ENCODE data around the gene COX6A2. TPM values are rescaled to one million over a fixed set of nuclear protein-coding genes. Genes with fewer than 3 reads are reported as not detected.

Gene COX6A2
- polyA plus RNA-seq, 1 donor from 2014 or later = not detected

GRCh38 chr16:31388535-31388934, 39.6 kb downstream of the COX6A2 start:
- H3K4me3 ChIP-seq (ENCODE audit: low read length) = no peak overlapping the region
- no peak for TF ChIP-seq EZH2 (IDR thresholded peaks at IDR 0.05; ENCODE audit: borderline replicate concordance, insufficient read depth, low read length, poor library complexity, severe bottlenecking)
- TF ChIP-seq MXI1 (conservative IDR thresholded peaks at IDR 0.05; ENCODE audit: poor library complexity, severe bottlenecking) = no peak
- no peak for TF ChIP-seq CTCF (IDR thresholded peaks at IDR 0.05; ENCODE audit: poor library complexity, severe bottlenecking)
- no peak for TF ChIP-seq RAD21 (conservative IDR thresholded peaks at IDR 0.05)
- no peak for TF ChIP-seq REST (IDR thresholded peaks at IDR 0.05; ENCODE audit: borderline replicate concordance)
- TF ChIP-seq TAF1 (IDR thresholded peaks at IDR 0.05; ENCODE audit: low read depth) = no peak
- H3K9me2 ChIP-seq (ENCODE audit: insufficient read depth, low read length) = no peaks in the 10 kb centered on the region
- H3K27me3 ChIP-seq (ENCODE audit: insufficient read depth, low read depth, low read length) = no peaks in the 10 kb centered on the region
- H3K4me2 ChIP-seq (ENCODE audit: low read length) = no peak overlapping the region
- H3F3A ChIP-seq (ENCODE audit: insufficient read depth, low read length, poor library complexity, severe bottlenecking) = no peaks in the 10 kb centered on the region
- H4K20me1 ChIP-seq (ENCODE audit: insufficient read depth) = no peaks in the 10 kb centered on the region
- H3K79me2 ChIP-seq (replicated peaks; ENCODE audit: insufficient read depth, low read length) = no peaks in the 10 kb centered on the region
- no peaks in the 10 kb centered on the region for H3K36me3 ChIP-seq (ENCODE audit: insufficient read depth, low read length)
- H3K9me3 ChIP-seq (ENCODE audit: low read length) = no peaks in the 10 kb centered on the region
- no peak overlapping the region for H3K9ac ChIP-seq (ENCODE audit: low read length)
- no peak overlapping the region for H2AFZ ChIP-seq (ENCODE audit: low read depth, low read length)
- H3K27ac ChIP-seq (ENCODE audit: low read length) = no peak overlapping the region

DNA sequence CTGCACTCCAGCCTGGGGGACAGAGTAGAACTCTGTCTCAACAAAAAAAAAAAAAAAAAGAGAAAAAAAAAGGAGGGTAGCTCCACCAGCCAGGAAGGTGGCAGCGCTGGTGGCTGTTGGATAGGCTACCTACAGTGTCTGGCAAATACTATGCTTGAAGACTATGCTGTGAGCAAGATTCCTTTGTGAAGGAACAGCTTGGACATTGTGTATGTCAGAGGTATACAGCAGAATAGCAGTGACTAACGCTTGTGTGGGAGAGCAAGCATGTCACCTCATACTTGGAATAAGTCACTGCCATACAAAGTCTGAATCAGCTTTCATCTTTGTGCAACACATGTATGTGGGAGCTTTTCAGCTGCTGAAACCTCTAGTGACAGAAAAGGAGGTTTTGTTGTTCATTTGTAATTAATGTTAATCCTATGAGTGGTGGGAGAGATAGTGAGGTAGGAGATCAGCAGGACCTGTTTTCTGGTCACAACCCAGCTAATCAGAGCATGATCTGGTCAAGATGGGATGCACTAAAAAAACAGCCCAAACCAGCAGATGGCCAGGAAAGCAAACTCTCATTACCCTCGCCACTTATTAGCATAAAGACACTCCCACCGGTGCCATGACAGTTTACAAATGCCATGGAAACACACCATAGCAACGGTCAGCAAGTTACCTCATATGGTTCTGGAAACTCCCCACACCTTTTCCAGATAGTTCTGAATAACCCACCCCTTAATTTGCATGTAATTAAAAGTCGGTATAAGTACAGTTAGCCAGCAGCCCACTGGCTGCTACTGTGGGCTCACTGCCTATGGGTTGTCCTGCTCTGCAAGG, 41.8 kb downstream of the COX6A2 start:
- Histone ChIP-seq H3K9me2 (ENCODE audit: insufficient read depth, low read length) (no peaks in the 10 kb centered on the region), H3K9ac (ENCODE audit: low read length) (no peak overlapping the region), H3K4me2 (ENCODE audit: low read length) (no peak overlapping the region), H2AFZ (ENCODE audit: low read depth, low read length) (no peak overlapping the region), H3K9me3 (ENCODE audit: low read length) (no peaks in the 10 kb centered on the region), H3K79me2 (replicated peaks; ENCODE audit: insufficient read depth, low read length) (no peaks in the 10 kb centered on the region), H3K27ac (ENCODE audit: low read length) (no peak overlapping the region), H3K27me3 (ENCODE audit: insufficient read depth, low read depth, low read length) (no peaks in the 10 kb centered on the region), H3K36me3 (ENCODE audit: insufficient read depth, low read length) (no peaks in the 10 kb centered on the region), H3F3A (ENCODE audit: insufficient read depth, low read length, poor library complexity, severe bottlenecking) (no peaks in the 10 kb centered on the region), H3K4me3 (ENCODE audit: low read length) (no peak overlapping the region), H4K20me1 (ENCODE audit: insufficient read depth) (no peaks in the 10 kb centered on the region)
- TF ChIP-seq TAF1 (IDR thresholded peaks at IDR 0.05; ENCODE audit: low read depth) (no peak), SMC3 (conservative IDR thresholded peaks at IDR 0.05; ENCODE audit: poor library complexity) (no peak), CTCF (IDR thresholded peaks at IDR 0.05; ENCODE audit: poor library complexity, severe bottlenecking) (no peak), RAD21 (conservative IDR thresholded peaks at IDR 0.05) (no peak), EP300 (conservative IDR thresholded peaks at IDR 0.05; ENCODE audit: poor library complexity, severe bottlenecking) (no peak), EZH2 (IDR thresholded peaks at IDR 0.05; ENCODE audit: borderline replicate concordance, insufficient read depth, low read length, poor library complexity, severe bottlenecking) (no peak), POLR2AphosphoS5 (IDR thresholded peaks at IDR 0.05) (no peak), REST (IDR thresholded peaks at IDR 0.05; ENCODE audit: borderline replicate concordance) (no peak), MXI1 (conservative IDR thresholded peaks at IDR 0.05; ENCODE audit: poor library complexity, severe bottlenecking) (no peak)

Data from neural cell (in vitro differentiated cells).